ENCODE data around the gene OXSR1. TPM values are rescaled to one million over a fixed set of nuclear protein-coding genes. Genes with fewer than 3 reads are reported as not detected.

Gene OXSR1
- total and polyA plus RNA-seq, 4 donors, result 4.3 to 24.7 (median 12.2) TPM

- no peaks in the 10 kb centered on the region for H3K4me1 ChIP-seq (ENCODE audit: control insufficient read depth in 4 of 4, insufficient read depth in 4 of 4, low read length in 3 of 4)
- H3K9ac ChIP-seq (ENCODE audit: low read depth in 1 of 2, low read length in 2 of 2), result no peak overlapping the region
- H3K36me3 ChIP-seq (ENCODE audit: control insufficient read depth in 4 of 4, insufficient read depth in 3 of 4, low read depth in 1 of 4, low read length in 3 of 4), result peaks cover 0 to 8% (median 6%) of the 10 kb centered on the region in 4 donors
- H3K27me3 ChIP-seq (ENCODE audit: control insufficient read depth in 4 of 4, insufficient read depth in 4 of 4, low read length in 3 of 4), result no peaks in the 10 kb centered on the region
- TF ChIP-seq HNF4G (IDR thresholded peaks at IDR 0.05), result no peak
- TF ChIP-seq, protein P1, sequence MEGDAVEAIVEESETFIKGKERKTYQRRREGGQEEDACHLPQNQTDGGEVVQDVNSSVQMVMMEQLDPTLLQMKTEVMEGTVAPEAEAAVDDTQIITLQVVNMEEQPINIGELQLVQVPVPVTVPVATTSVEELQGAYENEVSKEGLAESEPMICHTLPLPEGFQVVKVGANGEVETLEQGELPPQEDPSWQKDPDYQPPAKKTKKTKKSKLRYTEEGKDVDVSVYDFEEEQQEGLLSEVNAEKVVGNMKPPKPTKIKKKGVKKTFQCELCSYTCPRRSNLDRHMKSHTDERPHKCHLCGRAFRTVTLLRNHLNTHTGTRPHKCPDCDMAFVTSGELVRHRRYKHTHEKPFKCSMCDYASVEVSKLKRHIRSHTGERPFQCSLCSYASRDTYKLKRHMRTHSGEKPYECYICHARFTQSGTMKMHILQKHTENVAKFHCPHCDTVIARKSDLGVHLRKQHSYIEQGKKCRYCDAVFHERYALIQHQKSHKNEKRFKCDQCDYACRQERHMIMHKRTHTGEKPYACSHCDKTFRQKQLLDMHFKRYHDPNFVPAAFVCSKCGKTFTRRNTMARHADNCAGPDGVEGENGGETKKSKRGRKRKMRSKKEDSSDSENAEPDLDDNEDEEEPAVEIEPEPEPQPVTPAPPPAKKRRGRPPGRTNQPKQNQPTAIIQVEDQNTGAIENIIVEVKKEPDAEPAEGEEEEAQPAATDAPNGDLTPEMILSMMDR (IDR thresholded peaks at IDR 0.05; ENCODE audit: low read depth, low read length, missing input control), result no peak
- TF ChIP-seq, protein P2, sequence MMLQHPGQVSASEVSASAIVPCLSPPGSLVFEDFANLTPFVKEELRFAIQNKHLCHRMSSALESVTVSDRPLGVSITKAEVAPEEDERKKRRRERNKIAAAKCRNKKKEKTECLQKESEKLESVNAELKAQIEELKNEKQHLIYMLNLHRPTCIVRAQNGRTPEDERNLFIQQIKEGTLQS (IDR thresholded peaks at IDR 0.05), result no peak
- TF ChIP-seq GABPA (IDR thresholded peaks at IDR 0.05 in 1 of 2, conservative IDR thresholded peaks at IDR 0.05 in 1 of 2), result no peak
- TF ChIP-seq FOXA1 (IDR thresholded peaks at IDR 0.05), result no peak
- TF ChIP-seq NR2F2 (IDR thresholded peaks at IDR 0.05), result no peak
- TF ChIP-seq TAF1 (conservative IDR thresholded peaks at IDR 0.05), result no peak
- no peak for TF ChIP-seq FOXA2 (IDR thresholded peaks at IDR 0.05)
- TF ChIP-seq JUND (IDR thresholded peaks at IDR 0.05), result no peak
- TF ChIP-seq, protein P3, sequence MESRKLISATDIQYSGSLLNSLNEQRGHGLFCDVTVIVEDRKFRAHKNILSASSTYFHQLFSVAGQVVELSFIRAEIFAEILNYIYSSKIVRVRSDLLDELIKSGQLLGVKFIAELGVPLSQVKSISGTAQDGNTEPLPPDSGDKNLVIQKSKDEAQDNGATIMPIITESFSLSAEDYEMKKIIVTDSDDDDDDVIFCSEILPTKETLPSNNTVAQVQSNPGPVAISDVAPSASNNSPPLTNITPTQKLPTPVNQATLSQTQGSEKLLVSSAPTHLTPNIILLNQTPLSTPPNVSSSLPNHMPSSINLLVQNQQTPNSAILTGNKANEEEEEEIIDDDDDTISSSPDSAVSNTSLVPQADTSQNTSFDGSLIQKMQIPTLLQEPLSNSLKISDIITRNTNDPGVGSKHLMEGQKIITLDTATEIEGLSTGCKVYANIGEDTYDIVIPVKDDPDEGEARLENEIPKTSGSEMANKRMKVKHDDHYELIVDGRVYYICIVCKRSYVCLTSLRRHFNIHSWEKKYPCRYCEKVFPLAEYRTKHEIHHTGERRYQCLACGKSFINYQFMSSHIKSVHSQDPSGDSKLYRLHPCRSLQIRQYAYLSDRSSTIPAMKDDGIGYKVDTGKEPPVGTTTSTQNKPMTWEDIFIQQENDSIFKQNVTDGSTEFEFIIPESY (IDR thresholded peaks at IDR 0.05), result no peak
- no peak for TF ChIP-seq YY1 (IDR thresholded peaks at IDR 0.05)
- no peak for TF ChIP-seq RAD21 (IDR thresholded peaks at IDR 0.05)
- TF ChIP-seq RXRA (IDR thresholded peaks at IDR 0.05), result no peak
- TF ChIP-seq MAX (IDR thresholded peaks at IDR 0.05), result no peak
- TF ChIP-seq HNF4A (conservative IDR thresholded peaks at IDR 0.05), result no peak
- TF ChIP-seq, protein P4, sequence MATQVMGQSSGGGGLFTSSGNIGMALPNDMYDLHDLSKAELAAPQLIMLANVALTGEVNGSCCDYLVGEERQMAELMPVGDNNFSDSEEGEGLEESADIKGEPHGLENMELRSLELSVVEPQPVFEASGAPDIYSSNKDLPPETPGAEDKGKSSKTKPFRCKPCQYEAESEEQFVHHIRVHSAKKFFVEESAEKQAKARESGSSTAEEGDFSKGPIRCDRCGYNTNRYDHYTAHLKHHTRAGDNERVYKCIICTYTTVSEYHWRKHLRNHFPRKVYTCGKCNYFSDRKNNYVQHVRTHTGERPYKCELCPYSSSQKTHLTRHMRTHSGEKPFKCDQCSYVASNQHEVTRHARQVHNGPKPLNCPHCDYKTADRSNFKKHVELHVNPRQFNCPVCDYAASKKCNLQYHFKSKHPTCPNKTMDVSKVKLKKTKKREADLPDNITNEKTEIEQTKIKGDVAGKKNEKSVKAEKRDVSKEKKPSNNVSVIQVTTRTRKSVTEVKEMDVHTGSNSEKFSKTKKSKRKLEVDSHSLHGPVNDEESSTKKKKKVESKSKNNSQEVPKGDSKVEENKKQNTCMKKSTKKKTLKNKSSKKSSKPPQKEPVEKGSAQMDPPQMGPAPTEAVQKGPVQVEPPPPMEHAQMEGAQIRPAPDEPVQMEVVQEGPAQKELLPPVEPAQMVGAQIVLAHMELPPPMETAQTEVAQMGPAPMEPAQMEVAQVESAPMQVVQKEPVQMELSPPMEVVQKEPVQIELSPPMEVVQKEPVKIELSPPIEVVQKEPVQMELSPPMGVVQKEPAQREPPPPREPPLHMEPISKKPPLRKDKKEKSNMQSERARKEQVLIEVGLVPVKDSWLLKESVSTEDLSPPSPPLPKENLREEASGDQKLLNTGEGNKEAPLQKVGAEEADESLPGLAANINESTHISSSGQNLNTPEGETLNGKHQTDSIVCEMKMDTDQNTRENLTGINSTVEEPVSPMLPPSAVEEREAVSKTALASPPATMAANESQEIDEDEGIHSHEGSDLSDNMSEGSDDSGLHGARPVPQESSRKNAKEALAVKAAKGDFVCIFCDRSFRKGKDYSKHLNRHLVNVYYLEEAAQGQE (IDR thresholded peaks at IDR 0.05), result no peak
- H3K9me3 ChIP-seq (ENCODE audit: control insufficient read depth in 4 of 4, low read length in 3 of 4), result no peaks in the 10 kb centered on the region
- DNase-seq (ENCODE audit: low spot score), result no peak
- WGBS, result 92% methylated on average over 2 of the region's 2 CpGs
- H3K27ac ChIP-seq (ENCODE audit: low read depth in 1 of 2, low read length in 2 of 2), result no peak overlapping the region
- H3K4me3 ChIP-seq (ENCODE audit: low read depth in 1 of 3, low read length in 3 of 3), result no peak overlapping the region
Observed at GRCh38 chr3:38203690-38204089, 38.4 kb downstream of the OXSR1 start.

All from liver (tissue), 9 donors.